B cell (primary cell): Measurements from ENCODE around the gene CNTNAP2. TPM values are rescaled to one million over a fixed set of nuclear protein-coding genes. Genes with fewer than 3 reads are reported as not detected.

Source experiments
- ATAC-seq: fragments of 200-7000 bp; cut with Tn5 transposase; one replicate; pipeline ENCODE4 v1.10.0; 2021; ENCODE audit warnings: low read depth, mild to moderate bottlenecking, moderate number of reproducible peaks, moderate library complexity
- CTCF ChIA-PET: fragments of 350-600 bp; sonication (Branson Sonifier 250); formaldehyde crosslinking; loops from one replicate; lab custom pipeline; 2021; ENCODE audit warnings: antibody characterized with exemption, inconsistent platforms; lab: Charles Lee
- POLR2A ChIA-PET: fragments of 350-600 bp; sonication (Branson Sonifier 250); formaldehyde crosslinking; loops from one replicate; lab custom pipeline; 2021; ENCODE audit warnings: antibody characterized with exemption; lab: Charles Lee
- DNase-seq: peaks from one replicate; pipeline ENCODE4 v3.0.0; 2013
- H2AFZ ChIP-seq: 2 replicates; pipeline ENCODE4 v1.6.1; 2012; ENCODE audit warnings: mild to moderate bottlenecking, low read depth, low read length; ENCODE audit not compliant: insufficient read depth, poor library complexity, severe bottlenecking
- H3K27ac ChIP-seq, 2 donors: 1 replicate in 1 of 2; 2 replicates in 1 of 2; pipeline ENCODE4 v1.5.1; 2012 to 2013; ENCODE audit warnings: low read length in 2 of 2, mild to moderate bottlenecking in 2 of 2, moderate library complexity in 1 of 2
- H3K27me3 ChIP-seq, 4 experiments: fragments of 200-600 bp in 1 of 4; sonication (generic) in 1 of 4; replicated peaks in 1 of 4; 1 replicate in 2 of 4; 2 replicates in 2 of 4; pipeline versions ENCODE4 v1.6.1 to v1.7.0; 2013 to 2016; ENCODE audit warnings: low read length in 3 of 4, mild to moderate bottlenecking in 2 of 4, mixed read lengths in 1 of 4, moderate library complexity in 1 of 4; ENCODE audit not compliant: insufficient read depth in 4 of 4, control insufficient read depth in 3 of 4; ENCODE audit errors: control extremely low read depth in 1 of 4
- H3K36me3 ChIP-seq, 2 experiments: replicated peaks in 1 of 2; 1 replicate in 1 of 2; 2 replicates in 1 of 2; pipeline versions ENCODE4 v1.6.1 to v1.7.1; 2013; ENCODE audit warnings: low read length in 1 of 2; ENCODE audit not compliant: insufficient read depth in 2 of 2, control insufficient read depth in 1 of 2; ENCODE audit errors: control extremely low read depth in 1 of 2, extremely low read depth in 1 of 2
- H3K4me1 ChIP-seq, 2 donors: fragments of 200-600 bp in 1 of 2; sonication (generic) in 1 of 2; 1 replicate in 1 of 2; 2 replicates in 1 of 2; pipeline versions ENCODE4 v1.5.1 to v1.6.1; 2013 to 2017; ENCODE audit warnings: low read length in 2 of 2; ENCODE audit not compliant: control insufficient read depth in 2 of 2, insufficient read depth in 2 of 2
- H3K4me2 ChIP-seq: replicated peaks from 2 replicates; pipeline ENCODE3; 2012; ENCODE audit warnings: mild to moderate bottlenecking, low read depth, low read length; ENCODE audit not compliant: poor library complexity, severe bottlenecking
- H3K4me3 ChIP-seq, 5 experiments: fragments of 200-600 bp in 1 of 5; sonication (generic) in 1 of 5; 1 replicate in 3 of 5; 2 replicates in 2 of 5; pipeline versions ENCODE4 v1.5.1 to v1.7.0; 2011 to 2016; ENCODE audit warnings: low read length in 4 of 5, mild to moderate bottlenecking in 4 of 5, low read depth in 2 of 5, control low read depth in 1 of 5, moderate library complexity in 1 of 5; ENCODE audit not compliant: insufficient read depth in 1 of 5; ENCODE audit errors: control extremely low read depth in 1 of 5, extremely low read depth in 1 of 5
- H3K79me2 ChIP-seq: fragments of 200-600 bp; sonication (generic); one replicate; pipeline ENCODE4 v1.6.0; 2016; ENCODE audit warnings: low read length; ENCODE audit not compliant: control insufficient read depth, insufficient read depth
- H3K9ac ChIP-seq: fragments of 200-600 bp; sonication (generic); 2 replicates; pipeline ENCODE4 v1.6.1; 2017; ENCODE audit warnings: mild to moderate bottlenecking, low read length, moderate library complexity
- H3K9me3 ChIP-seq, 3 donors: one replicate each; pipeline versions ENCODE4 v1.6.1 to v1.7.1; 2013; ENCODE audit warnings: low read length in 2 of 3; ENCODE audit not compliant: control insufficient read depth in 2 of 3, insufficient read depth in 1 of 3; ENCODE audit errors: control extremely low read depth in 1 of 3
- H4K20me1 ChIP-seq: 2 replicates; pipeline ENCODE4 v1.6.0; 2012; ENCODE audit warnings: mild to moderate bottlenecking, low read length; ENCODE audit not compliant: insufficient read depth, control insufficient read depth, poor library complexity, severe bottlenecking
- H3K27ac Mint-ChIP-seq: one replicate; pipeline ENCODE4 v1.8.0; 2021; ENCODE audit warnings: mixed read lengths
- H3K27me3 Mint-ChIP-seq: one replicate; pipeline ENCODE4 v1.8.0; 2021; ENCODE audit warnings: mixed read lengths
- H3K4me1 Mint-ChIP-seq: one replicate; pipeline ENCODE4 v1.8.0; 2021; ENCODE audit warnings: mixed read lengths
- H3K4me3 Mint-ChIP-seq: one replicate; pipeline ENCODE4 v1.8.0; 2021; ENCODE audit warnings: mixed read lengths
- H3K9me3 Mint-ChIP-seq: one replicate; pipeline ENCODE4 v1.8.0; 2022; ENCODE audit warnings: mixed read lengths; ENCODE audit not compliant: insufficient read depth
- EZH2 ChIP-seq: IDR thresholded peaks from 2 replicates; pipeline ENCODE4 v1.6.1; 2012; ENCODE audit warnings: borderline replicate concordance, low read depth, mild to moderate bottlenecking, moderate library complexity, low read length; ENCODE audit not compliant: insufficient read depth, poor library complexity, severe bottlenecking
- WGBS: methylation state at CpG from one replicate; pipeline ENCODE4 v1.1.5; 2013; ENCODE audit warnings: missing lambda C conversion rate; ENCODE audit not compliant: insufficient coverage; 5-methylcytosine and 5-hydroxymethylcytosine counted together
- intact Hi-C: fragments of 100-400 bp; cut with micrococcal nuclease; formaldehyde crosslinking; loops from one replicate; pipeline ENCODE4 v1.10.0; 2022
- polyA plus RNA-seq: library from polyadenylated mRNA; depleted of rRNA; stranded (reverse); fragments of >200 nt; gene quantifications from 2 replicates; pipeline ENCODE4 v1.2.3, GENCODE V29; 2012
- total RNA-seq, 2 donors: library from RNA; stranded (reverse); fragments of 120-200 nt in 1 of 2; gene quantifications; 1 replicate in 1 of 2; 2 replicates in 1 of 2; pipeline versions ENCODE4 v1.2.3 to v1.2.4, GENCODE V29; 2013 to 2022
- TF ChIP-seq, protein P1 (sequence below): fragments of 200-600 bp; IDR thresholded peaks from one replicate; pipeline ENCODE4 v1.8.0; 2022; ENCODE audit warnings: antibody characterized with exemption, mild to moderate bottlenecking

CNTNAP2 gene
- total and polyA plus RNA-seq, 2 donors (not counting 1 experiment from before 2014, with no cell fraction given) = 7.4 to 16.6 TPM

DNA sequence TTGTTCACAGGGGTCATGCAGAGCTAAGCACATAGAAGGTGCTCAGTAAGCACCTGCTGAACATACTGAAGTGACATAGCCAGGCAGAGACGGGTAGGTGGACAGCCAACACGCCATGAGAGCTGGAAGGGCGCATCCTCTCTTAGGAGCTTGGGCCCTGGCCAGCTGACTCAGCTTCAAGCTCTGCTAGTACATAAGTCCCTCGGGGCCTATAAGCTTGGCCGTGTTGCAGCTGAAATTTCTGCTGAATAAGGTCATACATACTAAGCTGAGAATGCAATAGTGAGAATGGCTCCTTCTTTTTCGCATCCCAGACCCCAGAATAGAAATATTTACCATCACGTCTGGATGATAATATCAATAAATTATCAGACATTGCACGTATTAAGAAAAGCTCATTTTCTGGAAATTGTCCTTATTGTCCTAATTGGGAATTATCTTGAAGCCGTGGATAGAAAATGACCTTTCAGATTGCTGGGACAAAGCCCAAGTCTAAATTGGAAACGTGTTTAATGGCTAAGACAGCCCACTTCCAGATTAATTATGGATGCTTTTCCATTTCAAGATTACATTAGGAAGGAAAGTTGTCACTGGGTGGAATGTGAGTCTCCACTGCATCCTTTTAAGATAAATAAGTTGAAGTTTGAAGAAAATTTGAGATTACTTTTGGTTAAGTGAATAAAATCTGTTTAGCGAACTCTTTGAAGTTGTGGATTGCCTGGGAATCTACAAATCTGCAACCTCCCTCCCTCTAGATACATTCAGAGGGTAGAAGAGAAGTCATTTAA, 2186.9 kb downstream of the CNTNAP2 start:
- H3K79me2 ChIP-seq = no peaks in the 10 kb centered on the region
- H3K9me3 ChIP-seq = peaks cover 1 to 40% (median 25%) of the 10 kb centered on the region in 3 donors
- H3K4me3 ChIP-seq = peak overlapping the region in 4 of 5 experiments; percentile 6 to 60 (median 46)
- no peaks in the 10 kb centered on the region for H3K27me3 Mint-ChIP-seq
- ATAC-seq (peak; percentile 29), DNase-seq (peak; percentile 35)
- H3K9me3 Mint-ChIP-seq = peaks cover 17% of the 10 kb centered on the region
- H2AFZ ChIP-seq = peak overlapping the region; percentile 4
- H4K20me1 ChIP-seq = no peaks in the 10 kb centered on the region
- no peaks in the 10 kb centered on the region for H3K27me3 ChIP-seq
- H3K36me3 ChIP-seq = no peaks in the 10 kb centered on the region
- ChIA-PET POLR2A (no interaction called here), CTCF (interaction anchor here (0.9 to 6.2 kb wide), 5 partner anchors 14 to 45 kb away, joined by 3 to 44 read pairs (median 3); no protein-coding TSS in a partner anchor)
- H3K4me3 Mint-ChIP-seq = peak overlapping the region; percentile 81
- peaks cover 65% of the 10 kb centered on the region for H3K4me1 Mint-ChIP-seq
- H3K27ac Mint-ChIP-seq = peak overlapping the region; percentile 95
- H3K4me2 ChIP-seq = peak overlapping the region; percentile 73
- peak overlapping the region; percentile 56 for H3K9ac ChIP-seq
- peaks cover 60 to 62% of the 10 kb centered on the region in 2 donors for H3K4me1 ChIP-seq
- no peak for TF ChIP-seq EZH2
- TF ChIP-seq, protein P1, sequence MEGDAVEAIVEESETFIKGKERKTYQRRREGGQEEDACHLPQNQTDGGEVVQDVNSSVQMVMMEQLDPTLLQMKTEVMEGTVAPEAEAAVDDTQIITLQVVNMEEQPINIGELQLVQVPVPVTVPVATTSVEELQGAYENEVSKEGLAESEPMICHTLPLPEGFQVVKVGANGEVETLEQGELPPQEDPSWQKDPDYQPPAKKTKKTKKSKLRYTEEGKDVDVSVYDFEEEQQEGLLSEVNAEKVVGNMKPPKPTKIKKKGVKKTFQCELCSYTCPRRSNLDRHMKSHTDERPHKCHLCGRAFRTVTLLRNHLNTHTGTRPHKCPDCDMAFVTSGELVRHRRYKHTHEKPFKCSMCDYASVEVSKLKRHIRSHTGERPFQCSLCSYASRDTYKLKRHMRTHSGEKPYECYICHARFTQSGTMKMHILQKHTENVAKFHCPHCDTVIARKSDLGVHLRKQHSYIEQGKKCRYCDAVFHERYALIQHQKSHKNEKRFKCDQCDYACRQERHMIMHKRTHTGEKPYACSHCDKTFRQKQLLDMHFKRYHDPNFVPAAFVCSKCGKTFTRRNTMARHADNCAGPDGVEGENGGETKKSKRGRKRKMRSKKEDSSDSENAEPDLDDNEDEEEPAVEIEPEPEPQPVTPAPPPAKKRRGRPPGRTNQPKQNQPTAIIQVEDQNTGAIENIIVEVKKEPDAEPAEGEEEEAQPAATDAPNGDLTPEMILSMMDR = no peak
- peak overlapping the region; percentile 83 to 90 for H3K27ac ChIP-seq
- WGBS = 51% methylated on average over 3 of the region's 11 CpGs
- intact Hi-C loops = loop anchor here (5.0 kb wide), 1 partner anchor 34 kb away; no protein-coding TSS in a partner anchor

DNA sequence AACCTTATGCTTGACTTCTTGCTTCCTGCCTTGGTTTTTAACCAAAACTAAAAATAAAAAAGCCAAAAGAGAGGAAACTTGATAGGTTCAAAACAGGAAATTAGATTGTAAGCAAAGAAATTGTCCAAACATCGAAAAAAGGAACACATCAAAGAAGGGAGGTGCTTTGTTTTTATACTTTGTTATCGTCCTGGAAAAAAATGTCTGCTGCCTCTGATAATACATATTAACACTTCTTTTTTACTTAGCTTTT, 2187.4 kb downstream of the CNTNAP2 start:
- DNase-seq (peak; percentile 44), ATAC-seq (peak; percentile 39)
- TF ChIP-seq, protein P1 = no peak
- TF ChIP-seq EZH2 = no peak
- Histone ChIP-seq H4K20me1 (no peaks in the 10 kb centered on the region), H2AFZ (peak overlapping the region; percentile 4), H3K9me3 (peaks cover 1 to 37% (median 25%) of the 10 kb centered on the region in 3 donors), H3K4me3 (peak overlapping the region; percentile 2 to 60 (median 40)), H3K36me3 (no peaks in the 10 kb centered on the region), H3K27me3 (no peaks in the 10 kb centered on the region), H3K9ac (peak overlapping the region; percentile 56), H3K4me1 (peaks cover 60 to 62% of the 10 kb centered on the region in 2 donors), H3K27ac (peak overlapping the region; percentile 83 to 90), H3K79me2 (no peaks in the 10 kb centered on the region), H3K4me2 (peak overlapping the region; percentile 73)
- ChIA-PET POLR2A (interaction anchor here (0.6 kb wide), 1 partner anchor 35 kb away, joined by 4 read pairs; no protein-coding TSS in a partner anchor), CTCF (interaction anchor here (1.3 to 6.2 kb wide), 3 partner anchors 20 to 41 kb away, joined by 4 to 44 read pairs (median 7); no protein-coding TSS in a partner anchor)
- peaks cover 65% of the 10 kb centered on the region for H3K4me1 Mint-ChIP-seq
- no CpG with 5 or more reads among the region's 2 CpGs for WGBS
- H3K9me3 Mint-ChIP-seq = peaks cover 17% of the 10 kb centered on the region
- H3K4me3 Mint-ChIP-seq = peak overlapping the region; percentile 81
- peak overlapping the region; percentile 95 for H3K27ac Mint-ChIP-seq
- H3K27me3 Mint-ChIP-seq = no peaks in the 10 kb centered on the region
- intact Hi-C loops = loop anchor here (5.0 kb wide), 1 partner anchor 33 kb away; no protein-coding TSS in a partner anchor
